Central memory CD8-positive, alpha-beta T cell (primary cell): Measurements from ENCODE around the gene GLRA3.
"Not testable (repeated sequence)": the region's sequence is repeated elsewhere in the genome, so short reads cannot be mapped to it uniquely, and the experiment has no call there.

Source experiments
- ATAC-seq: fragments of 150-1000 bp; cut with Tn5 transposase; replicated peaks from 2 replicates; pipeline ENCODE4 v1.10.0; 2022; ENCODE audit warnings: mild to moderate bottlenecking, moderate FRiP score, moderate number of reproducible peaks; ENCODE audit not compliant: poor library complexity, severe bottlenecking; ENCODE audit errors: extremely low read depth
- DNase-seq, 2 donors: peaks; one replicate each; pipeline ENCODE4 v3.0.0; 2021; ENCODE audit warnings: low spot score in 2 of 2
- H3K27ac Mint-ChIP-seq: one replicate; pipeline ENCODE4 v1.8.0; 2022; ENCODE audit warnings: low read depth, mild to moderate bottlenecking, moderate library complexity, mixed read lengths
- H3K27me3 Mint-ChIP-seq: one replicate; pipeline ENCODE4 v1.8.0; 2022; ENCODE audit warnings: mixed read lengths
- H3K36me3 Mint-ChIP-seq: one replicate; pipeline ENCODE4 v1.8.0; 2022; ENCODE audit warnings: mild to moderate bottlenecking, moderate library complexity, mixed read lengths; ENCODE audit not compliant: insufficient read depth
- H3K4me1 Mint-ChIP-seq: one replicate; pipeline ENCODE4 v1.8.0; 2022; ENCODE audit warnings: mixed read lengths
- H3K4me3 Mint-ChIP-seq: one replicate; pipeline ENCODE4 v1.8.0; 2022; ENCODE audit warnings: mild to moderate bottlenecking, moderate library complexity, mixed read lengths
- H3K9me3 Mint-ChIP-seq: one replicate; pipeline ENCODE4 v1.8.0; 2022; ENCODE audit warnings: mixed read lengths

The GLRA3 gene

GRCh38 chr4:174828845-174829701 lies at the start of gene GLRA3:
Gene GLRA3 (minus strand): TSS chr4:174829247. CDS start chr4:174828811, 436 bp downstream.
- DNase-seq (no peak), ATAC-seq (no peak)
- H3K9me3 Mint-ChIP-seq, result peaks cover under 1% of the 10 kb centered on the region
- H3K36me3 Mint-ChIP-seq, result peaks cover 4% of the 10 kb centered on the region
- H3K4me1 Mint-ChIP-seq, result no peaks in the 10 kb centered on the region
- H3K27ac Mint-ChIP-seq, result no peak within 1 kb of the TSS
- no peaks in the 10 kb centered on the region for H3K27me3 Mint-ChIP-seq
- no peak within 1 kb of the TSS for H3K4me3 Mint-ChIP-seq

- Mint-ChIP-seq H3K9me3 (peaks cover 6% of the 10 kb centered on the region), H3K27ac (no peak overlapping the region), H3K4me3 (no peak overlapping the region), H3K27me3 (no peaks in the 10 kb centered on the region), H3K36me3 (no peaks in the 10 kb centered on the region), H3K4me1 (no peaks in the 10 kb centered on the region)
- DNase-seq (no peak), ATAC-seq (no peak)
These were observed 45.9 kb upstream of the GLRA3 start for GRCh38 chr4:174874898-174875297.

GRCh38 chr4:174873931-174874330 lies 44.9 kb upstream of the GLRA3 start:
- H3K4me3 Mint-ChIP-seq, result no peak overlapping the region
- no peak for DNase-seq
- no peaks in the 10 kb centered on the region for H3K36me3 Mint-ChIP-seq
- H3K4me1 Mint-ChIP-seq, result no peaks in the 10 kb centered on the region
- no peak overlapping the region for H3K27ac Mint-ChIP-seq
- no peak for ATAC-seq
- peaks cover 6% of the 10 kb centered on the region for H3K9me3 Mint-ChIP-seq
- no peaks in the 10 kb centered on the region for H3K27me3 Mint-ChIP-seq

- H3K27ac Mint-ChIP-seq, DNase-seq, H3K9me3 Mint-ChIP-seq, ATAC-seq, H3K4me1 Mint-ChIP-seq, H3K36me3 Mint-ChIP-seq, H3K27me3 Mint-ChIP-seq, H3K4me3 Mint-ChIP-seq: not testable (repeated sequence)
These were observed 44.1 kb upstream of the GLRA3 start for GRCh38 chr4:174873146-174873545.

DNA sequence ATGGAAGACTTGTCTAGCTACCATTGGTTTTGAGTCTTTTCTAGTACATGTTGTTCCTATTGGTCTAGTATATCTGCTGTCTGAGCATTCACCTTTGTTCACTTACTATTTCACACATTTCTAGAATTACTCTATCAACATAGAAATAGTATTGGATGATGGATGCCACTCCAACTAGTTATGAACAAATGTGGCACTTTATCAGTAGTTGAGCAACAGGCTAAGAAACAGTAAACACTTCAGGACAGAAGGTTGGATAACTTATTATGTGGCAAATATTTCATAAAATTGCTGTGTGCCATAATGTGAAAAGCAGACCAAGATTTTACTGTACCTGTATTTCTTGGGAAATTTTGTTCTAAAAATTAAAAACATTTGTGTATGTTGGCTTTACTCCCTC lies 42.4 kb upstream of the GLRA3 start:
- no peaks in the 10 kb centered on the region for H3K36me3 Mint-ChIP-seq
- ATAC-seq (no peak), DNase-seq (no peak)
- H3K27me3 Mint-ChIP-seq, result no peaks in the 10 kb centered on the region
- peaks cover 6% of the 10 kb centered on the region for H3K9me3 Mint-ChIP-seq
- H3K4me1 Mint-ChIP-seq, result no peaks in the 10 kb centered on the region
- no peak overlapping the region for H3K27ac Mint-ChIP-seq
- H3K4me3 Mint-ChIP-seq, result no peak overlapping the region

GRCh38 chr4:174870311-174870710 lies 41.3 kb upstream of the GLRA3 start:
- ATAC-seq (no peak), DNase-seq (no peak)
- Mint-ChIP-seq H3K27ac (no peak overlapping the region), H3K4me3 (no peak overlapping the region), H3K27me3 (no peaks in the 10 kb centered on the region), H3K36me3 (no peaks in the 10 kb centered on the region), H3K4me1 (no peaks in the 10 kb centered on the region), H3K9me3 (peaks cover 12% of the 10 kb centered on the region)

- H3K4me3 Mint-ChIP-seq, result no peak overlapping the region
- no peaks in the 10 kb centered on the region for H3K36me3 Mint-ChIP-seq
- no peak for DNase-seq
- H3K9me3 Mint-ChIP-seq, result peaks cover 17% of the 10 kb centered on the region
- H3K27me3 Mint-ChIP-seq, result no peaks in the 10 kb centered on the region
- no peak overlapping the region for H3K27ac Mint-ChIP-seq
- ATAC-seq, result no peak
- H3K4me1 Mint-ChIP-seq, result no peaks in the 10 kb centered on the region
These were observed 40.3 kb upstream of the GLRA3 start for GRCh38 chr4:174869339-174869738.

GRCh38 chr4:174867903-174868302 lies 38.9 kb upstream of the GLRA3 start:
- Mint-ChIP-seq H3K4me1 (no peaks in the 10 kb centered on the region), H3K4me3 (no peak overlapping the region), H3K27ac (no peak overlapping the region), H3K27me3 (no peaks in the 10 kb centered on the region), H3K36me3 (no peaks in the 10 kb centered on the region), H3K9me3 (peaks cover 17% of the 10 kb centered on the region)
- DNase-seq (no peak), ATAC-seq (no peak)

GRCh38 chr4:174865418-174865985 lies 36.5 kb upstream of the GLRA3 start:
- H3K27me3 Mint-ChIP-seq, result no peaks in the 10 kb centered on the region
- peaks cover 22% of the 10 kb centered on the region for H3K9me3 Mint-ChIP-seq
- H3K36me3 Mint-ChIP-seq, result no peaks in the 10 kb centered on the region
- DNase-seq, result no peak
- no peaks in the 10 kb centered on the region for H3K4me1 Mint-ChIP-seq
- no peak overlapping the region for H3K27ac Mint-ChIP-seq
- H3K4me3 Mint-ChIP-seq, result no peak overlapping the region
- no peak for ATAC-seq

DNA sequence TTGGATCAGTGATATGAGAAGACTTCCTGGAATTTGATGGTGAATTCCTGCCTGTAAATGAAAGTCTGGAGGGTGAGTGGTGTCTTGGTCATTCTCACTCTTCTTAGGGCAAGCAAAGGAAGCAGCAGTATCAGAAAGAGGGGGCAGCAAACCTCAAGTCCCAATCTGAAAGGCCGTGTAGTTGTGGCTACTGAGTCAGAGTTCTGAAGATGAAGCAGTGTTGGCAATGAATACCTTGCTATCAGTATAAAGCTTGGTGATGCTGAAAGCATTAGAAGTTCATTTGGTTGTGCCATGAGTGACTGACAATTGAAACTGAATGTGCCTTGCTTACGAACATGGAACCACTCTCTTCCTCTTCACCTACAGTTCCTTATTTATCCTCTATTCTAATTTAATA lies 35.0 kb upstream of the GLRA3 start:
- no peaks in the 10 kb centered on the region for H3K36me3 Mint-ChIP-seq
- peaks cover 27% of the 10 kb centered on the region for H3K9me3 Mint-ChIP-seq
- H3K4me3 Mint-ChIP-seq, result no peak overlapping the region
- no peak for DNase-seq
- H3K27ac Mint-ChIP-seq, result no peak overlapping the region
- no peak for ATAC-seq
- no peaks in the 10 kb centered on the region for H3K27me3 Mint-ChIP-seq
- no peaks in the 10 kb centered on the region for H3K4me1 Mint-ChIP-seq

DNA sequence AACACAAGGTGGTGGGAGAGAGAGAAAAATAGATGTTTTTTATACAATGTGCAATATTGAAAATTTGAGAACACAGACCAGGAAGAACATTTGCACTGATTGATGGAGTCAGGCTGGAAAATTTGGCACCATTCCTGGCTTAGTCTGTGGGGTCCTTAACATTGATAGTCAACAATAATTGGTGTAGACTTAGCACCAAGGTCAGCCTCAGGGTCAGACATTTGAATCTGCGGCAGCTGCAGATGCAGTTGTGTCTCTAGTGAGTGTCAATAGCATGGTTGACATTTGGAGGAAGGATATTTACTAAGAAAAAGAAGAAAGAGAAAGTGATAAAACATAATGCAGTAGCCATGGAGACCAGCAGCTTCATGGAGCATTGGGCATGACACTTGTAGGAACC lies 31.5 kb upstream of the GLRA3 start:
- DNase-seq, result no peak
- no peak overlapping the region for H3K4me3 Mint-ChIP-seq
- no peak overlapping the region for H3K27ac Mint-ChIP-seq
- H3K27me3 Mint-ChIP-seq, result no peaks in the 10 kb centered on the region
- no peaks in the 10 kb centered on the region for H3K36me3 Mint-ChIP-seq
- ATAC-seq, result no peak
- H3K4me1 Mint-ChIP-seq, result no peaks in the 10 kb centered on the region
- H3K9me3 Mint-ChIP-seq, result peaks cover 25% of the 10 kb centered on the region

GRCh38 chr4:174859904-174860303 lies 30.9 kb upstream of the GLRA3 start:
- no peak overlapping the region for H3K4me3 Mint-ChIP-seq
- no peaks in the 10 kb centered on the region for H3K36me3 Mint-ChIP-seq
- ATAC-seq (no peak), DNase-seq (no peak)
- no peak overlapping the region for H3K27ac Mint-ChIP-seq
- H3K27me3 Mint-ChIP-seq, result no peaks in the 10 kb centered on the region
- H3K4me1 Mint-ChIP-seq, result no peaks in the 10 kb centered on the region
- H3K9me3 Mint-ChIP-seq, result peaks cover 28% of the 10 kb centered on the region
